Measurements from ENCODE around the gene OR51B4. TPM values are rescaled to one million over a fixed set of nuclear protein-coding genes. Genes with fewer than 3 reads are reported as not detected.

The OR51B4 gene
- total RNA-seq, 1 experiment from 2014 or later: not detected

GRCh38 chr11:5275369-5276110 lies 26.2 kb downstream of the OR51B4 start:
- POLR2A ChIA-PET: no interaction called here
- H3K9me3 Mint-ChIP-seq: no peaks in the 10 kb centered on the region
- peaks cover 6% of the 10 kb centered on the region for H3K4me1 Mint-ChIP-seq
- CTCF ChIA-PET: interaction anchor here (0.7 kb wide), 1 partner anchor 16 kb away, joined by 3 read pairs; no protein-coding TSS in a partner anchor
- H3K4me3 Mint-ChIP-seq: no peak overlapping the region
- no peak overlapping the region for H3K27ac Mint-ChIP-seq
- DNase-seq (ENCODE audit: low spot score) (no peak), ATAC-seq (no peak)
- H3K36me3 Mint-ChIP-seq: no peaks in the 10 kb centered on the region
- no peaks in the 10 kb centered on the region for H3K27me3 Mint-ChIP-seq (ENCODE audit: low read depth)
- TF ChIP-seq MYBL2 (CRISPR knock-in tag; IDR thresholded peaks at IDR 0.05): no peak
- TF ChIP-seq, protein P1, sequence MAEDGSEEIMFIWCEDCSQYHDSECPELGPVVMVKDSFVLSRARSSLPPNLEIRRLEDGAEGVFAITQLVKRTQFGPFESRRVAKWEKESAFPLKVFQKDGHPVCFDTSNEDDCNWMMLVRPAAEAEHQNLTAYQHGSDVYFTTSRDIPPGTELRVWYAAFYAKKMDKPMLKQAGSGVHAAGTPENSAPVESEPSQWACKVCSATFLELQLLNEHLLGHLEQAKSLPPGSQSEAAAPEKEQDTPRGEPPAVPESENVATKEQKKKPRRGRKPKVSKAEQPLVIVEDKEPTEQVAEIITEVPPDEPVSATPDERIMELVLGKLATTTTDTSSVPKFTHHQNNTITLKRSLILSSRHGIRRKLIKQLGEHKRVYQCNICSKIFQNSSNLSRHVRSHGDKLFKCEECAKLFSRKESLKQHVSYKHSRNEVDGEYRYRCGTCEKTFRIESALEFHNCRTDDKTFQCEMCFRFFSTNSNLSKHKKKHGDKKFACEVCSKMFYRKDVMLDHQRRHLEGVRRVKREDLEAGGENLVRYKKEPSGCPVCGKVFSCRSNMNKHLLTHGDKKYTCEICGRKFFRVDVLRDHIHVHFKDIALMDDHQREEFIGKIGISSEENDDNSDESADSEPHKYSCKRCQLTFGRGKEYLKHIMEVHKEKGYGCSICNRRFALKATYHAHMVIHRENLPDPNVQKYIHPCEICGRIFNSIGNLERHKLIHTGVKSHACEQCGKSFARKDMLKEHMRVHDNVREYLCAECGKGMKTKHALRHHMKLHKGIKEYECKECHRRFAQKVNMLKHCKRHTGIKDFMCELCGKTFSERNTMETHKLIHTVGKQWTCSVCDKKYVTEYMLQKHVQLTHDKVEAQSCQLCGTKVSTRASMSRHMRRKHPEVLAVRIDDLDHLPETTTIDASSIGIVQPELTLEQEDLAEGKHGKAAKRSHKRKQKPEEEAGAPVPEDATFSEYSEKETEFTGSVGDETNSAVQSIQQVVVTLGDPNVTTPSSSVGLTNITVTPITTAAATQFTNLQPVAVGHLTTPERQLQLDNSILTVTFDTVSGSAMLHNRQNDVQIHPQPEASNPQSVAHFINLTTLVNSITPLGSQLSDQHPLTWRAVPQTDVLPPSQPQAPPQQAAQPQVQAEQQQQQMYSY (CRISPR knock-in tag; IDR thresholded peaks at IDR 0.05): no peak
- TF ChIP-seq JAZF1 (CRISPR knock-in tag; IDR thresholded peaks at IDR 0.05): no peak

- Mint-ChIP-seq H3K9me3 (no peaks in the 10 kb centered on the region), H3K27me3 (ENCODE audit: low read depth) (no peaks in the 10 kb centered on the region), H3K4me3 (no peak overlapping the region), H3K27ac (peak overlapping the region; percentile 46; the same call in 1 of the 2 replicates), H3K36me3 (no peaks in the 10 kb centered on the region), H3K4me1 (peaks cover 5% of the 10 kb centered on the region)
- CTCF ChIA-PET: no interaction called here
- POLR2A ChIA-PET: no interaction called here
- DNase-seq (ENCODE audit: low spot score) (no peak), ATAC-seq (peak; percentile 62)
- TF ChIP-seq NR2C2 (CRISPR knock-in tag; IDR thresholded peaks at IDR 0.05): no peak
- TF ChIP-seq, protein P2, sequence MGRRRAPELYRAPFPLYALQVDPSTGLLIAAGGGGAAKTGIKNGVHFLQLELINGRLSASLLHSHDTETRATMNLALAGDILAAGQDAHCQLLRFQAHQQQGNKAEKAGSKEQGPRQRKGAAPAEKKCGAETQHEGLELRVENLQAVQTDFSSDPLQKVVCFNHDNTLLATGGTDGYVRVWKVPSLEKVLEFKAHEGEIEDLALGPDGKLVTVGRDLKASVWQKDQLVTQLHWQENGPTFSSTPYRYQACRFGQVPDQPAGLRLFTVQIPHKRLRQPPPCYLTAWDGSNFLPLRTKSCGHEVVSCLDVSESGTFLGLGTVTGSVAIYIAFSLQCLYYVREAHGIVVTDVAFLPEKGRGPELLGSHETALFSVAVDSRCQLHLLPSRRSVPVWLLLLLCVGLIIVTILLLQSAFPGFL (CRISPR knock-in tag; IDR thresholded peaks at IDR 0.05; ENCODE audit: borderline replicate concordance): no peak
Observed at GRCh38 chr11:5274395-5274794, 27.4 kb downstream of the OR51B4 start.

GRCh38 chr11:5272395-5273017 lies 29.2 kb downstream of the OR51B4 start:
- H3K27ac Mint-ChIP-seq: no peak overlapping the region
- CTCF ChIA-PET: no interaction called here

More at GRCh38 chr11:5272395-5273017, 29.2 kb downstream of the OR51B4 start:
- no peaks in the 10 kb centered on the region for H3K9me3 Mint-ChIP-seq
- POLR2A ChIA-PET: no interaction called here
- TF ChIP-seq TCF7 (CRISPR knock-in tag; IDR thresholded peaks at IDR 0.05; ENCODE audit: low read depth) (no peak), STAT6 (CRISPR knock-in tag; conservative IDR thresholded peaks at IDR 0.05; ENCODE audit: low read depth) (no peak), SOX15 (CRISPR knock-in tag; IDR thresholded peaks at IDR 0.05) (no peak), ZSCAN18 (CRISPR knock-in tag; IDR thresholded peaks at IDR 0.05) (no peak)
- no peak overlapping the region for H3K4me3 Mint-ChIP-seq
- H3K36me3 Mint-ChIP-seq: no peaks in the 10 kb centered on the region
- DNase-seq (ENCODE audit: low spot score): no peak
- H3K27me3 Mint-ChIP-seq (ENCODE audit: low read depth): no peaks in the 10 kb centered on the region
- no peak for ATAC-seq
- H3K4me1 Mint-ChIP-seq: peaks cover 5% of the 10 kb centered on the region

Data from WTC11 (cell line).